Stimulated activated naive CD8-positive, alpha-beta T cell treated with anti-CD3 and anti-CD28 coated beads, Interleukin-15, Interleukin-2, amounts not matched to agents 100 ng/mL and 50 ng/mL, for 24 hours (primary cell): ENCODE measurements around the gene OSBPL9.
"Not testable (repeated sequence)": the region's sequence is repeated elsewhere in the genome, so short reads cannot be mapped to it uniquely, and the experiment has no call there.

Experiments
- H3K27ac Mint-ChIP-seq: one replicate; pipeline ENCODE4 v1.8.0; 2021; ENCODE audit warnings: mild to moderate bottlenecking, mixed read lengths
- H3K27me3 Mint-ChIP-seq: one replicate; pipeline ENCODE4 v1.8.0; 2021; ENCODE audit warnings: mixed read lengths
- H3K36me3 Mint-ChIP-seq: one replicate; pipeline ENCODE4 v1.8.0; 2021; ENCODE audit warnings: low read depth, mixed read lengths
- H3K4me1 Mint-ChIP-seq: one replicate; pipeline ENCODE4 v1.8.0; 2021; ENCODE audit warnings: low read depth, mixed read lengths
- H3K4me3 Mint-ChIP-seq: one replicate; pipeline ENCODE4 v1.8.0; 2021; ENCODE audit warnings: mild to moderate bottlenecking, mixed read lengths
- H3K9me3 Mint-ChIP-seq: one replicate; pipeline ENCODE4 v1.8.0; 2021; ENCODE audit warnings: mixed read lengths

Gene OSBPL9

GRCh38 chr1:51716746-51717145 lies 99.9 kb downstream of the OSBPL9 start:
- peaks cover 12% of the 10 kb centered on the region for H3K4me1 Mint-ChIP-seq
- H3K27ac Mint-ChIP-seq = no peak overlapping the region
- H3K4me3 Mint-ChIP-seq = no peak overlapping the region
- H3K27me3 Mint-ChIP-seq = no peaks in the 10 kb centered on the region
- H3K36me3 Mint-ChIP-seq = peaks cover 23% of the 10 kb centered on the region
- no peaks in the 10 kb centered on the region for H3K9me3 Mint-ChIP-seq

GRCh38 chr1:51717842-51718241 lies 101.0 kb downstream of the OSBPL9 start:
- Mint-ChIP-seq H3K4me3 (no peak overlapping the region), H3K9me3 (no peaks in the 10 kb centered on the region), H3K27ac (no peak overlapping the region), H3K4me1 (peaks cover 12% of the 10 kb centered on the region), H3K36me3 (peaks cover 23% of the 10 kb centered on the region), H3K27me3 (no peaks in the 10 kb centered on the region)

- Mint-ChIP-seq H3K9me3 (no peaks in the 10 kb centered on the region), H3K36me3 (peaks cover 19% of the 10 kb centered on the region), H3K4me3 (no peak overlapping the region), H3K4me1 (peaks cover 11% of the 10 kb centered on the region), H3K27me3 (no peaks in the 10 kb centered on the region), H3K27ac (no peak overlapping the region)
Measured at GRCh38 chr1:51719146-51719545, 102.3 kb downstream of the OSBPL9 start.

DNA sequence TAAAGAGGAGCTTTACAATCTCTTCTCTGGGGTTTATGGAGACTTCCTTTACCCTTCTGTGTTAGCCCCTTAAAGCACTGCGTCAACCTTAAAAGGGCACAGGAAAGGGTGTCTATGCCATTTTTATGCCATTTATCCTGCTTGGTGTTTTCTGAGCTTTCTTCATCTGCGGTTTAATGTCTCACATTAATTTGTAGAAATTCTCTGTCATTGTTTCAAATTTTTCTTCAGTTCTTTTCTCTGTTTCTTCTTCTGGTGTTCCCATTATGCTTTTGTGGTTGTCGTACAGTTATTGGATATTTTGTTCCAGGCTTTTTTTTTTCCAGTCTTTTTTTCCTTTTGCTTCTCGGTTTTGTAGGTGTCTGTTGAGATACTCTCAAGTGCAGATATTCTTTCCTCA lies 107.9 kb downstream of the OSBPL9 start:
- Mint-ChIP-seq H3K9me3 (no peaks in the 10 kb centered on the region), H3K27me3 (no peaks in the 10 kb centered on the region), H3K27ac (no peak overlapping the region), H3K36me3 (no peaks in the 10 kb centered on the region), H3K4me3 (no peak overlapping the region), H3K4me1 (peaks cover 23% of the 10 kb centered on the region)

DNA sequence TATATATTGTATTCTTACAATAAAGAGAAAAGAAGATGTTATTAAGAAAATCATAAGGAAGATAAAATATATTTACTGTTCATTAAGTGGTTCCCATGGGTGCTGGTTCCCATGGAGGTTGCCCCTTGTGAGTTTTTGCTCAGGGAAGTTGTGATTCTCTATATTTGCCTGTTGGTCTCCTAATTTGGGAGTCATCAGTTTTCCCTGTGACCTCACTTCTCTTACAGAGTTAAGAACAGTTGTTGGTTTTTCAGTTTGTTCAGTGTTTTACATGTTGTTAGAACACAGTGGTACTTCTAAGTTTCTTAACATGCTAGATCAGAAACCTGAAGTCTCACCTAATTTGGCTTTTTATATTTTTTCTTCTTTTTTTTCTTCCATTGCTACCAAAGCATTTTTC lies 109.2 kb downstream of the OSBPL9 start:
- H3K36me3 Mint-ChIP-seq = no peaks in the 10 kb centered on the region
- H3K4me1 Mint-ChIP-seq = peaks cover 33% of the 10 kb centered on the region
- no peaks in the 10 kb centered on the region for H3K9me3 Mint-ChIP-seq
- no peak overlapping the region for H3K4me3 Mint-ChIP-seq
- no peaks in the 10 kb centered on the region for H3K27me3 Mint-ChIP-seq
- H3K27ac Mint-ChIP-seq = no peak overlapping the region

GRCh38 chr1:51726544-51727225 lies 109.8 kb downstream of the OSBPL9 start:
- no peaks in the 10 kb centered on the region for H3K9me3 Mint-ChIP-seq
- no peaks in the 10 kb centered on the region for H3K27me3 Mint-ChIP-seq
- no peaks in the 10 kb centered on the region for H3K36me3 Mint-ChIP-seq
- H3K27ac Mint-ChIP-seq = no peak overlapping the region
- peaks cover 35% of the 10 kb centered on the region for H3K4me1 Mint-ChIP-seq
- no peak overlapping the region for H3K4me3 Mint-ChIP-seq

- H3K27ac Mint-ChIP-seq = no peak overlapping the region
- H3K4me3 Mint-ChIP-seq = no peak overlapping the region
Measured at GRCh38 chr1:51727366-51727765, 110.5 kb downstream of the OSBPL9 start.

DNA sequence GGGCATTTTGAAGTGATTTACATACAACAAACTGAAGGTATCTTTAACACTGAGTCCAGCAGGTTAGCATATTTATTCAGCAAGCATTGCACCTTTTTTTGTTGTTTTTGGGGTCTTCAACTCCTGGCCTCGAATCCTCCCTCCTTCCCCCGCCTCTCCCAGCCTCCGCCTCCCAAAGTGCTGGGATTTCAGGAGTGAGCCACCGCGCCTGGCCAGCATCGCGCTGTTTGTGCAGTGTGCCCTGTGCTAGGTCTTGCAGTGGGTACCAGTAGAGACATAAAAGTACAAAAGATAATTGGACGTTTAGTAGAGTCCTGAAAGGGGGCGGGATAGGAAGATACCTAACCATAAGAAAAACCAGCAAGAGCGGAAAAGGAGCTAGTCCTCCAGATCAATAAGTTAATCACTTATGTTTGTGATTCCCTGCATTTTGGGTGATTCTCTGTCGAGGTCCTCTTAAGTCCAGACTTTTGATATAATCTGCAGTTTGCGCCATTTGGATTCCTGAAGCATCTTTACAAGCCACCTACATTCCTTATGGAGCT lies 111.8 kb downstream of the OSBPL9 start:
- Mint-ChIP-seq H3K36me3 (no peaks in the 10 kb centered on the region), H3K27me3 (no peaks in the 10 kb centered on the region), H3K27ac (peak overlapping the region; percentile 91), H3K9me3 (no peaks in the 10 kb centered on the region), H3K4me1 (peaks cover 47% of the 10 kb centered on the region), H3K4me3 (peak overlapping the region; percentile 89)

More at GRCh38 chr1:51727366-51727765, 110.5 kb downstream of the OSBPL9 start:
- Mint-ChIP-seq H3K9me3 (no peaks in the 10 kb centered on the region), H3K4me1 (peaks cover 39% of the 10 kb centered on the region), H3K36me3 (no peaks in the 10 kb centered on the region), H3K27me3 (no peaks in the 10 kb centered on the region)

DNA sequence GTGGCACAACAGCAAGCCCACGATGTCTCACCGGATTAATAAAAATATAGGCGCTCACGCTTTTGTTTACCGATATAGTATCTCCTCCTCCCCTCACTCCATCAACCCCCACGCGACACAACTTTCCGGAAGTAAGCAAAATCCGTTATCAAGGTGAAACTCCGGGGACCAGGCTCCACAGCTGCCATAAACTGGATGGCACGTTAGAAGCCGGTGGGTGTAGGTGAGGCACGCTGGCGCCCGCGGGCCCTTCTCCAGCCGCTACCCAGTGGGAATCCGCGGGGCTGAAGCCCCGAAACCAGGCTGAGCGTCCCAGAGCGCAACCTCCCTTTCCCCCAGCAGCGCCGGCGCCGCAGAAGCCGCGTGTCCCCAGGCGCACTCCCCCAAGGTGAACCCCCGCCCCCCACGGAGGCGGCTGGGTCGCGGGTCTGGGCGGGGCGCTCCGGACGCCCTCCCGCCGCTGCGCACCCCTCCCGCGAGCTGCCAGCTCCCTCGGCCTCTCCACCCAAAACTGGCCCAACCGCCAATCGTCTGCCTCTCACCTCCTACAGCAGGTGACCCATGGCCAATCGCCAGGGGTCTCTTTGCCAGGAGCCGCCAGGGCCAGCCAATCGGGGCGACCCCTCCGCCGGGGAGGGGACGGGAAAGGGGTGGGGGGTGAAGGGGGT lies 112.4 kb downstream of the OSBPL9 start:
- Mint-ChIP-seq H3K4me1 (peaks cover 50% of the 10 kb centered on the region), H3K27ac (peak overlapping the region; percentile 91), H3K27me3 (no peaks in the 10 kb centered on the region), H3K36me3 (no peaks in the 10 kb centered on the region), H3K9me3 (no peaks in the 10 kb centered on the region), H3K4me3 (peak overlapping the region; percentile 89)

DNA sequence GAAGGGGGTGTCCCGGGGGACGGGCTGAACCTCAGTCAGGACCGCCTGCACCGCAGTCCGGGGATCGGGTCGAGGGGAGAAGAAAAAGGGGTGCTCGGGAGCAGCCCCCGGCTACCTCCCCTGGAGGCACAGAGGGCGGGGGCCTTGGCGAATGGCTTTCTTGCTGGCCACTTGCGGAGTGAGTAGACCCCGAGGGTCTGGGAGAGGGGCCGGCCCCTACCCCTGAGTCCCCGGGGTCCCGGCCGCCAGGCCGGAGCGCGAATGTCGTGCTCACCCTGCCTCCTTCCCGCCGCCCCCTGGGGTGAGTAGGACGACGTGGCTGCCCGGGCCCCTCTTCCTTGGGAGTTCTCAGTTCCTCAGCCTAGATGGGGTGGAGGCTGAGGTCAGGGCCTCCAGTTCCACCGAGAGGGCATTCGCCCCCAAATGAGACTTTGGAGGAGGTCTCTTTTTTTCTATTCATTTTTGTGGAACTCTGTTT lies 113.0 kb downstream of the OSBPL9 start:
- Mint-ChIP-seq H3K4me1 (peaks cover 54% of the 10 kb centered on the region), H3K36me3 (no peaks in the 10 kb centered on the region), H3K27ac (peak overlapping the region; percentile 91), H3K4me3 (peak overlapping the region; percentile 89), H3K27me3 (no peaks in the 10 kb centered on the region), H3K9me3 (no peaks in the 10 kb centered on the region)

DNA sequence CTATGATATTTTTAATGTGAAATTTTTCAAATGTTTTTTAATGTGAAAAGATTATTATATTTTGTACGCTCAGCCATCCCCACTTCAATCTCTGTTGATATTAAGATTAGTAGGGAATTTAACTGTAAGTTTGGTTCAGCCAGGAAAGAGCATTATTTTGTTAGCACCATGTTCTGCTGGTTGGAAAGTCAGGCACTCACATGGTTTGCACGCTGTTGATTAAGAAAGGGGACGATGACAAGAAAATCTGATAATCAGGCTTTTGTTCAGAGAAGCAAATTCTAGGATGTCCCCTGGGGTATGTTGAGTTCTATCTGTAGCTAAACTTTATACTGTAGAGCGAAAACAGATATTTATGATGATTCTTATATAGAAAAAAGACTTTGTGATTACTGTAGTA lies 115.1 kb downstream of the OSBPL9 start:
- H3K9me3 Mint-ChIP-seq = no peaks in the 10 kb centered on the region
- H3K27me3 Mint-ChIP-seq = no peaks in the 10 kb centered on the region
- H3K36me3 Mint-ChIP-seq = no peaks in the 10 kb centered on the region
- H3K4me3 Mint-ChIP-seq = no peak overlapping the region
- peaks cover 68% of the 10 kb centered on the region for H3K4me1 Mint-ChIP-seq
- no peak overlapping the region for H3K27ac Mint-ChIP-seq

- H3K9me3 Mint-ChIP-seq = no peaks in the 10 kb centered on the region
- no peaks in the 10 kb centered on the region for H3K36me3 Mint-ChIP-seq
- H3K27ac Mint-ChIP-seq = no peak overlapping the region
- H3K4me3 Mint-ChIP-seq = no peak overlapping the region
- no peaks in the 10 kb centered on the region for H3K27me3 Mint-ChIP-seq
- H3K4me1 Mint-ChIP-seq = peaks cover 61% of the 10 kb centered on the region
Measured at GRCh38 chr1:51732701-51733425, 116.0 kb downstream of the OSBPL9 start.

GRCh38 chr1:51733426-51733774 lies 116.5 kb downstream of the OSBPL9 start:
- H3K36me3 Mint-ChIP-seq = not testable (repeated sequence)

DNA sequence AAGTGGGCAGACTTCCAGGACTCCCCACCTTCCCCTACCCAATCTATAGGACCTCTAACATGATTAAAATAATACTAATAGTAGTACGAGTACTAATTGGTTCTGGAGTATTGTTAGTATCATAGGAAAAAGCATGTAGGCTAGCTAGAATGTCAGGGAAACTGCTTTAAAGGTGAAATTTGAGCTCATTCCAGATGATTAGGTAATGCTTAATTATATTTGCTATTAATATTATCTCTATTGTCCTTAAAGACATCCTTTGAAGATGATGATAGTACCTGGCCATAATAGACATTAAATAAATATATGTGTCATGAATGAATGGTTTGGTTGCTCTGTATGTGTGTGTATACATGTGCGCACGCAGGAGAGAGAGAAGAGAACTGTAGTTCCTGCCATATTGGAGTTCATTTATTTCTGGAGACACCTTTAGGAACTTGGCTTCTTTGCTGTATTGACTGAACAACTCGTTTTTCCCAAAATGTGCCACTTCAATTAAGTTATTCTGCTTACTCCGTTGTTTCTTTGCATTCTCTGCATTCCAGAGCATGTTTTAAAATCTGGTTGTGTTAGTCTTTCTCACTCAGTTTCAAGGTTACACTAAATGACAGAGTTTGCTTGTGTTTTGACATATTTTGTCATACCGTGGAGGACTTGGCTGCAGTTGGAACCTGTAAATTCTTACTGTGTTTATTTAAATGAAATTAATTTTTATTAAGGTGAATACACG lies 117.1 kb downstream of the OSBPL9 start:
- H3K27ac Mint-ChIP-seq = no peak overlapping the region
- no peaks in the 10 kb centered on the region for H3K9me3 Mint-ChIP-seq
- no peaks in the 10 kb centered on the region for H3K27me3 Mint-ChIP-seq
- H3K36me3 Mint-ChIP-seq = no peaks in the 10 kb centered on the region
- H3K4me1 Mint-ChIP-seq = peaks cover 55% of the 10 kb centered on the region
- H3K4me3 Mint-ChIP-seq = no peak overlapping the region

More at GRCh38 chr1:51733426-51733774, 116.5 kb downstream of the OSBPL9 start:
- not testable (repeated sequence) for H3K4me3 Mint-ChIP-seq, H3K9me3 Mint-ChIP-seq, H3K27ac Mint-ChIP-seq, H3K27me3 Mint-ChIP-seq
- peaks cover 56% of the 10 kb centered on the region for H3K4me1 Mint-ChIP-seq
